Measurements from ENCODE around the gene CRABP2. TPM values are rescaled to one million over a fixed set of nuclear protein-coding genes. Genes with fewer than 3 reads are reported as not detected.

CRABP2 gene
- total RNA-seq, 2 donors from 2014 or later: 0.99 to 3.6 TPM

GRCh38 chr1:156712626-156713025, 7.2 kb upstream of the CRABP2 start:
- 56 to 61% methylated on average over 2 to 3 of the region's 3 CpGs for WGBS, 2 donors
- DNase-seq: no peak
- Histone ChIP-seq H3K36me3 (replicated peaks in 1 of 2; ENCODE audit: insufficient read depth in 1 of 2, low read depth in 2 of 2) (no peaks in the 10 kb centered on the region), H3K4me3 (no peak overlapping the region), H3K4me1 (peaks cover 9% of the 10 kb centered on the region), H3K27ac (no peak overlapping the region), H3K9me3 (no peaks in the 10 kb centered on the region), H3K27me3 (no peaks in the 10 kb centered on the region)
- no peak for ATAC-seq
- TF ChIP-seq POLR2A (IDR thresholded peaks at IDR 0.05): no peak
- no peak for TF ChIP-seq CTCF (IDR thresholded peaks at IDR 0.05)
- intact Hi-C loops (cut with DNase I): no loop called here

GRCh38 chr1:156711011-156711817, 5.8 kb upstream of the CRABP2 start:
- ATAC-seq (no peak), DNase-seq (no peak)
- H3K9me3 ChIP-seq: no peaks in the 10 kb centered on the region
- intact Hi-C loops (cut with DNase I): no loop called here
- H3K27ac ChIP-seq: no peak overlapping the region
- TF ChIP-seq POLR2A (IDR thresholded peaks at IDR 0.05) (no peak), CTCF (IDR thresholded peaks at IDR 0.05) (no peak)
- H3K36me3 ChIP-seq (replicated peaks in 1 of 2; ENCODE audit: insufficient read depth in 1 of 2, low read depth in 2 of 2): no peaks in the 10 kb centered on the region
- H3K4me1 ChIP-seq: peaks cover 15% of the 10 kb centered on the region
- H3K27me3 ChIP-seq: no peaks in the 10 kb centered on the region
- 56 to 87% methylated on average over 6 to 7 of the region's 9 CpGs for WGBS, 2 donors
- H3K4me3 ChIP-seq: no peak overlapping the region

GRCh38 chr1:156709757-156710489, 4.5 kb upstream of the CRABP2 start:
- no peaks in the 10 kb centered on the region for H3K9me3 ChIP-seq
- no peak overlapping the region for H3K4me3 ChIP-seq
- H3K27me3 ChIP-seq: no peaks in the 10 kb centered on the region
- peaks cover 28% of the 10 kb centered on the region for H3K4me1 ChIP-seq
- no peak overlapping the region for H3K27ac ChIP-seq
- ATAC-seq (peak; percentile 38), DNase-seq (peak; percentile 42 to 75 (median 52))
- WGBS, 2 donors: 35% methylated on average over 6 to 11 of the region's 11 CpGs
- intact Hi-C loops (cut with DNase I): no loop called here
- no peaks in the 10 kb centered on the region for H3K36me3 ChIP-seq (replicated peaks in 1 of 2; ENCODE audit: insufficient read depth in 1 of 2, low read depth in 2 of 2)
- TF ChIP-seq CTCF (IDR thresholded peaks at IDR 0.05): no peak
- no peak for TF ChIP-seq POLR2A (IDR thresholded peaks at IDR 0.05)

GRCh38 chr1:156709031-156709430, 3.6 kb upstream of the CRABP2 start:
- no peaks in the 10 kb centered on the region for H3K9me3 ChIP-seq
- no peaks in the 10 kb centered on the region for H3K36me3 ChIP-seq (replicated peaks in 1 of 2; ENCODE audit: insufficient read depth in 1 of 2, low read depth in 2 of 2)
- DNase-seq (no peak), ATAC-seq (no peak)
- no peak overlapping the region for H3K4me3 ChIP-seq
- peaks cover 36% of the 10 kb centered on the region for H3K4me1 ChIP-seq
- H3K27ac ChIP-seq: no peak overlapping the region
- intact Hi-C loops (cut with DNase I): no loop called here
- no peaks in the 10 kb centered on the region for H3K27me3 ChIP-seq
- 79 to 86% methylated on average over 4 of the region's 4 CpGs for whole genome bisulfite sequencing, 2 donors
- TF ChIP-seq POLR2A (IDR thresholded peaks at IDR 0.05) (no peak), CTCF (IDR thresholded peaks at IDR 0.05) (no peak)

Data from body of pancreas (tissue), 4 donors.